Esophagus squamous epithelium (tissue), 5 donors: Measurements from ENCODE around the gene KRT6B. TPM values are rescaled to one million over a fixed set of nuclear protein-coding genes. Genes with fewer than 3 reads are reported as not detected.
"Not testable (repeated sequence)": the region's sequence is repeated elsewhere in the genome, so short reads cannot be mapped to it uniquely, and the experiment has no call there.

Experiments used
- DNase-seq: peaks from one replicate; lab custom pipeline; 2025; lab: John Stamatoyannopoulos, UW
- H3K27ac ChIP-seq, 4 donors: fragments of 200-600 bp; sonication (generic); one replicate each; pipeline ENCODE4 v1.5.1; 2016 to 2019; ENCODE audit warnings: mild to moderate bottlenecking in 1 of 4
- H3K27me3 ChIP-seq, 4 donors: fragments of 200-600 bp; sonication (generic); 1 replicate in 3 of 4; 2 replicates in 1 of 4; pipeline versions ENCODE4 v1.5.1 to v1.6.0; 2017 to 2021; ENCODE audit warnings: antibody characterized with exemption in 1 of 4
- H3K36me3 ChIP-seq, 3 donors: fragments of 200-600 bp; sonication (generic); one replicate each; pipeline ENCODE4 v1.5.1; 2016 to 2019
- H3K4me1 ChIP-seq, 3 donors: fragments of 200-600 bp; sonication (generic); one replicate each; pipeline ENCODE4 v1.5.1; 2017 to 2019
- H3K4me3 ChIP-seq, 4 donors: fragments of 200-600 bp; sonication (generic); 1 replicate in 3 of 4; 2 replicates in 1 of 4; pipeline ENCODE4 v1.5.1; 2016 to 2019; ENCODE audit warnings: mild to moderate bottlenecking in 2 of 4, moderate library complexity in 1 of 4
- H3K9me3 ChIP-seq, 3 donors: fragments of 200-600 bp; sonication (generic); one replicate each; pipeline ENCODE4 v1.5.1; 2016 to 2019
- POLR2A ChIP-seq, 4 donors: fragments of 450-650 bp; IDR thresholded peaks; one replicate each; pipeline ENCODE4 v1.6.1; 2017; ENCODE audit warnings: antibody characterized with exemption in 4 of 4, mild to moderate bottlenecking in 4 of 4, moderate library complexity in 3 of 4
- WGBS, 2 donors: methylation state at CpG; one replicate each; pipeline ENCODE4 v1.1.5; 2018; 5-methylcytosine and 5-hydroxymethylcytosine counted together
- intact Hi-C: fragments of 100-400 bp; cut with DNase I; formaldehyde crosslinking; loops from one replicate; pipeline ENCODE4 v1.15.0; 2022
- total RNA-seq, 4 donors: library from RNA; depleted of rRNA; stranded (reverse); fragments of >200 nt; gene quantifications; one replicate each; pipeline ENCODE4 v1.1.0, GENCODE V29; 2016
- TF ChIP-seq, protein P1 (sequence below), 6 experiments: fragments of 450-650 bp in 4 of 6; fragments of 200-600 bp in 2 of 6; sonication (generic) in 2 of 6; IDR thresholded peaks; one replicate each; pipeline ENCODE4 v1.5.1; 2016 to 2019; ENCODE audit warnings: antibody characterized with exemption in 6 of 6, mild to moderate bottlenecking in 4 of 6, moderate library complexity in 4 of 6
- donor health status: DM: yes; HTN: yes; CAD: no.

KRT6B gene
- total RNA-seq, 4 donors from 2014 or later = 308 to 3,585 (median 1,609) TPM

DNA sequence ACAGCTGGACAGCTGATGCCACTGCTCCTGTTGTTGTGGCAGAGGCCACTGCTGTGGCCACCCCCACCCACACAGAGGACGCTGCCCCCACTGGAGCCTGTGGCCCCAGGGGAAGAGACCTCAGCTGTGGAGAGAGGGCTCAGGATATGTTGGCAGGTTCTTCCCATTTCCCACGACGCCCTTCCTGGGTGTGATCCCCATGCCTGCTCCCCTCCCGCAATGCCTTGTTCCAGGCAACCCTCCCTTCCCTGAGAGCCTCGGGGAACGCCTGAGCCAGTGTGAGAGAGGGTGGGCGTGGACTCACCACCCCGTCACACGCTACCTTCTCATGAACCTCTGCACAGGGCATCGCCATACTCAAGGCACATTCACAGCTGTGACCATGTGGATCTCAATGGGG, 40.1 kb downstream of the KRT6B start:
- TF ChIP-seq, protein P1, sequence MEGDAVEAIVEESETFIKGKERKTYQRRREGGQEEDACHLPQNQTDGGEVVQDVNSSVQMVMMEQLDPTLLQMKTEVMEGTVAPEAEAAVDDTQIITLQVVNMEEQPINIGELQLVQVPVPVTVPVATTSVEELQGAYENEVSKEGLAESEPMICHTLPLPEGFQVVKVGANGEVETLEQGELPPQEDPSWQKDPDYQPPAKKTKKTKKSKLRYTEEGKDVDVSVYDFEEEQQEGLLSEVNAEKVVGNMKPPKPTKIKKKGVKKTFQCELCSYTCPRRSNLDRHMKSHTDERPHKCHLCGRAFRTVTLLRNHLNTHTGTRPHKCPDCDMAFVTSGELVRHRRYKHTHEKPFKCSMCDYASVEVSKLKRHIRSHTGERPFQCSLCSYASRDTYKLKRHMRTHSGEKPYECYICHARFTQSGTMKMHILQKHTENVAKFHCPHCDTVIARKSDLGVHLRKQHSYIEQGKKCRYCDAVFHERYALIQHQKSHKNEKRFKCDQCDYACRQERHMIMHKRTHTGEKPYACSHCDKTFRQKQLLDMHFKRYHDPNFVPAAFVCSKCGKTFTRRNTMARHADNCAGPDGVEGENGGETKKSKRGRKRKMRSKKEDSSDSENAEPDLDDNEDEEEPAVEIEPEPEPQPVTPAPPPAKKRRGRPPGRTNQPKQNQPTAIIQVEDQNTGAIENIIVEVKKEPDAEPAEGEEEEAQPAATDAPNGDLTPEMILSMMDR (IDR thresholded peaks at IDR 0.05) = no peak
- no peak for TF ChIP-seq POLR2A (IDR thresholded peaks at IDR 0.05)
- H3K4me3 ChIP-seq = no peak overlapping the region
- no peak for DNase-seq
- H3K27me3 ChIP-seq = peaks cover 0 to 13% (median 0%) of the 10 kb centered on the region in 4 donors
- WGBS, 2 donors = 79 to 85% methylated on average over 6 to 10 of the region's 10 CpGs
- H3K27ac ChIP-seq = no peak overlapping the region
- intact Hi-C loops = no loop called here
- no peaks in the 10 kb centered on the region for H3K9me3 ChIP-seq
- H3K36me3 ChIP-seq = no peaks in the 10 kb centered on the region
- H3K4me1 ChIP-seq = peaks cover 4 to 29% (median 9%) of the 10 kb centered on the region in 3 donors

DNA sequence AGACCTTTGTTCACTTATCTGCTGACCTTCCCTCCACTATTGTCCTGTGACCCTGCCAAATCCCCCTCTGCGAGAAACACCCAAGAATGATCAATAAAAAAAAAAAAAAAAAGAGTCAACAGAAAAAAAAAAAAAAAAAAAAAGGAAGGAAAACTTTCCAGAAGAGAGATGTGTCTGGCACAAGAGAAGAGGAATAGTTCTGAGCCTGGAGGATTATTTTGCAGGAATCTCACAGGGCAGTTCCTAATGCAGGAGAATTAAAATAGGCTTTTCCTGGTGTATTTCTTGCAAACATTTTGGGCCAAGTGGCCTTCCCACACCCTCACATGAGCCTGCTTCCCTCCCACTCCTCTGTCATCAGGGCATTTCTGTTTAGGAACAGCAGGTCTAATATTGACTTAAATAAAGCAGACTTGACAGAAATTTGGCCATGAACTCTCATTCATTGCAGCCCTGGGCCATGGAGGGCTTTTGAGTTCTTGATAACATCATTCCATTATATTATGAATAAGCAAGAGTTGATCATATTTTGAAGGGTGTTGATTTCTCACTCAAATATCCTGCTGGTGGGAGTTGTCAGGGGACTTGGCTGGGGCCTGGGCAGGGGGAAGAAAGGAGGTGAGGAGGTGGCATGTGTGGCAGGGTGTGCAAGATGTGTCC, 41.2 kb downstream of the KRT6B start:
- intact Hi-C loops, DNase-seq, H3K36me3 ChIP-seq, H3K27ac ChIP-seq, H3K9me3 ChIP-seq, H3K4me3 ChIP-seq: not testable (repeated sequence)
- WGBS, 2 donors = no CpG with 5 or more reads among the region's 1 CpG
- Histone ChIP-seq H3K4me1 (peaks cover 0 to 22% (median 3%) of the 10 kb centered on the region in 3 donors), H3K27me3 (peaks cover 0 to 13% (median 0%) of the 10 kb centered on the region in 4 donors)

DNA sequence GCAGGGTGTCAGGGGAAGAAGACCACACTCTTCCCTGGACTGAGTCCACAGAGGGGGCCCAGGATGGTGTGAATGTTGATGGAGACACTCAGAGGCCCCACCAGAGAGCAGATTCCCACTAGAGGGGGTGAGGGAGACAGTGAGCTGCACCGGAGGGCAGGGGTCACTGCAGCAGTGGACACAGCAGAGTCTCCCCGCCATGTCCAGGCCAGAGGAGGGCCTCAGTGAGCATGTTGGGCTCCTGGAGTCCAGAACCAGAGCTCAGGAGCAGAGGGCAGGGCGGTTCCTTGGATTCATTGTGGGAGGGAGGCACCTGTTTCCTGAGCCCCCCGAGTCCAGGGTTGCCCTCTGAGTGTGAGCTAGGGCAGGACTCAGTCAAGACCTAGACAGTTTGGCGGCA, 44.0 kb downstream of the KRT6B start:
- intact Hi-C loops = no loop called here
- no peak for DNase-seq
- H3K9me3 ChIP-seq = no peaks in the 10 kb centered on the region
- WGBS, 2 donors = 80 to 91% methylated on average over 4 to 5 of the region's 5 CpGs
- peaks cover 0 to 12% (median 0%) of the 10 kb centered on the region in 3 donors for H3K4me1 ChIP-seq
- peaks cover 0 to 13% (median 0%) of the 10 kb centered on the region in 4 donors for H3K27me3 ChIP-seq
- TF ChIP-seq, protein P1 (IDR thresholded peaks at IDR 0.05) = no peak
- no peak for TF ChIP-seq POLR2A (IDR thresholded peaks at IDR 0.05)
- H3K36me3 ChIP-seq = no peaks in the 10 kb centered on the region
- H3K27ac ChIP-seq = no peak overlapping the region
- H3K4me3 ChIP-seq = no peak overlapping the region

DNA sequence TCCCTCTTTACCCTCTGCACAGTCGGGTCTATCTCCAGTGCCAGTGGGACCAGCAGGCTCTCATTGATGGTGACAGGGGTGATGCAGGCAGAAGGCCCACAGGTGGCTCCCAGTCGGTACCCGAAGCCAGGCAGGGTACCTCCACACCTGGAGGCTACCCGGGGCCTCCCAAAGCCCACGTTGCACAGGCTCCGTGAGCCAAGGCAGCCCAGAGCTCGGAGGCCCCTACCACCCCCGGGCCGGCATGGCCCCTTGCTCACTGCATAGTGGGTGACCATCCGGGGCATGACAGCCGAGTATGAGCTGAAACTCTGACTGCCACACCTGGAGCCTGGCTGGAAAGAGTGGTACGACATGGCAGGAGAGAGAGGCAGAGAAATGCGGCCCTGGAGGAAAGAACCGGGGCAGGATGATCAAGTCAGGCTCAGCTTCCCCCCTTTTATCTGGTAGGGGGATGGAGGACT, 46.0 kb downstream of the KRT6B start, which contains the start of gene KRT82:
TSS of gene KRT82 (minus strand) at position 414 of the 464 bp plus-strand sequence. CDS start at position 356, 58 bp downstream.
- no peak within 1 kb of the TSS for H3K27ac ChIP-seq
- H3K4me1 ChIP-seq = peaks cover 0 to 3% (median 0%) of the 10 kb centered on the region in 3 donors
- H3K27me3 ChIP-seq = peaks cover 0 to 17% (median 0%) of the 10 kb centered on the region in 4 donors
- no peaks in the 10 kb centered on the region for H3K9me3 ChIP-seq
- TF ChIP-seq, protein P1 (IDR thresholded peaks at IDR 0.05) = no peak
- no peak for TF ChIP-seq POLR2A (IDR thresholded peaks at IDR 0.05)
- intact Hi-C loops = no loop called here
- 83 to 86% methylated on average over 4 to 5 of the region's 14 CpGs for WGBS, 2 donors
- H3K36me3 ChIP-seq = no peaks in the 10 kb centered on the region
- no peak for DNase-seq
- H3K4me3 ChIP-seq = no peak within 1 kb of the TSS

DNA sequence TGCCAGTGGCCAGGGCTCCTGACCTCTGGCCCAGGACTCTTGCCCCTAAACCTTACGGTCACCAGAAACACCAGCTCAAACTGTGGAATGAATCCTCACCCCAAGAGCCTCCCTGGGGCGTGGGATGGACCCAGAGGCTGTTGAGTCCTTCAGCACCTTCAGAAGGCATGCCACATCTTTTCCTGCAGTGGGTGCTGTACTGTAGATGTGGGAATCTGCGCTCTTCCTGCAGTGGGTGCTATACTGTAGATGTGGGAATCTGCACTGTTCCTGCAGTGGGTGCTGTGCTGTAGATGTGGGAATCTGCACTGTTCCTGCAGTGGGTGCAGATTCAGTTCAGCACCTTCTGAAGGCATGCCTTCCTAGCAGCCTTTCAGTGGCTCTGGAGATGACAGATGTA, 47.0 kb downstream of the KRT6B start:
- 68 to 72% methylated on average over 3 of the region's 3 CpGs for WGBS, 2 donors
- no peaks in the 10 kb centered on the region for H3K36me3 ChIP-seq
- peaks cover 0 to 20% (median 0%) of the 10 kb centered on the region in 4 donors for H3K27me3 ChIP-seq
- H3K9me3 ChIP-seq = no peaks in the 10 kb centered on the region
- H3K27ac ChIP-seq = no peak overlapping the region
- H3K4me3 ChIP-seq = no peak overlapping the region
- TF ChIP-seq, protein P1 (IDR thresholded peaks at IDR 0.05) = no peak
- no peak for TF ChIP-seq POLR2A (IDR thresholded peaks at IDR 0.05)
- no peak for DNase-seq
- intact Hi-C loops = no loop called here
- no peaks in the 10 kb centered on the region for H3K4me1 ChIP-seq
